Non-pigmented ciliary epithelial cell (primary cell): ENCODE results near the gene CCDC40.

Source experiments
- DNase-seq: peaks from one replicate; pipeline ENCODE4 v3.0.0-alpha.2; 2010; ENCODE audit warnings: low read depth

CCDC40 gene

GRCh38 chr17:80002070-80002641 is 34.3 kb upstream of the CCDC40 start:
- DNase-seq = no peak

GRCh38 chr17:80002690-80003490 is 33.6 kb upstream of the CCDC40 start:
- DNase-seq = no peak

GRCh38 chr17:80003969-80004368 is 32.5 kb upstream of the CCDC40 start:
- DNase-seq = no peak

DNA sequence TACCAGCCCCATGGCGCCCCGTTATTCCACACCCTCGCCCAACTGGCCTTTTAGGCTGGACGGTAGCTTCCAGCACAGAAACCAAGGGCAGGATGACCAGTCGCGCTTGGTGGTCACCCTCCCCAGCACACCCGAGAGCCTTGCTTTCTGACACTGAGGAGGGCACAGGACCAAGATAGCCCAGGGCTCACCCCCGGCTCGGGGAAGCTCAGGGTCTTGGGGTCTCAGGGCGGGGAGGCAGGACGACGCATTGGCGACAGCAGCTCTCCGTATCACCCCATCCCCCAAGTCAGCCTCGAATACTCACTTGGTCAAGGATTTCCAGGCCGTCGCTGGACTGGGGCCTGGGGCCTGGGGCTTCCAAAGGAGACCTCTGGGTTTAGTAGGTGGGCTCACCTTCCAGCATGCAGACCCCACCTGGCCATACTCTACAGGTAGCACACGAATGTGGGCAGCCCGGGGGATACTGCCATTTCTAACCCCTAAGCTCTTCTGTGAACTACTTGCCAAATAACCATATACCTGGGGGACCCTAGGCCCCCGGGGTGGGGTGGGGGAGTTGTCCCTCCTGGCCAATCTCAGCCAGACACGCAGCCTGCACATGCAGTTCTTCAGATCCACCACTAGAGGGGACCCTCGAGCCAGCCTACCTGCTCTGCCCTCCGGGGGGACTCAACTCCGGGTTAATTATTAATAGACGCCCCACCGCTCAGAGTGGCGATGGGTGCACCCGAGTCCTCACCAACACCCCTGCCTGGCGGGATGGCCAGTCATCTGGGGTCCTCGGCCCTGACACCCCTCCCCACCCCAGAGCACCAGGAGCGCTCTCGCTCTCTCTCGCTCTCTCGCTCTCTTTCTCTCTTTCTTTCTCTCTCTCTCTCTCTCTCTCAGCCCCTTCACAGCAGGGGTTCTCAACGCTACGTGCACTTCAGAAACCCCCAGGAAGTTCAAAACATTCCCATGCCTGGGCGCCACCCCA is 30.8 kb upstream of the CCDC40 start:
- DNase-seq = no peak

GRCh38 chr17:80006339-80006720 is 30.1 kb upstream of the CCDC40 start:
- no peak for DNase-seq

DNA sequence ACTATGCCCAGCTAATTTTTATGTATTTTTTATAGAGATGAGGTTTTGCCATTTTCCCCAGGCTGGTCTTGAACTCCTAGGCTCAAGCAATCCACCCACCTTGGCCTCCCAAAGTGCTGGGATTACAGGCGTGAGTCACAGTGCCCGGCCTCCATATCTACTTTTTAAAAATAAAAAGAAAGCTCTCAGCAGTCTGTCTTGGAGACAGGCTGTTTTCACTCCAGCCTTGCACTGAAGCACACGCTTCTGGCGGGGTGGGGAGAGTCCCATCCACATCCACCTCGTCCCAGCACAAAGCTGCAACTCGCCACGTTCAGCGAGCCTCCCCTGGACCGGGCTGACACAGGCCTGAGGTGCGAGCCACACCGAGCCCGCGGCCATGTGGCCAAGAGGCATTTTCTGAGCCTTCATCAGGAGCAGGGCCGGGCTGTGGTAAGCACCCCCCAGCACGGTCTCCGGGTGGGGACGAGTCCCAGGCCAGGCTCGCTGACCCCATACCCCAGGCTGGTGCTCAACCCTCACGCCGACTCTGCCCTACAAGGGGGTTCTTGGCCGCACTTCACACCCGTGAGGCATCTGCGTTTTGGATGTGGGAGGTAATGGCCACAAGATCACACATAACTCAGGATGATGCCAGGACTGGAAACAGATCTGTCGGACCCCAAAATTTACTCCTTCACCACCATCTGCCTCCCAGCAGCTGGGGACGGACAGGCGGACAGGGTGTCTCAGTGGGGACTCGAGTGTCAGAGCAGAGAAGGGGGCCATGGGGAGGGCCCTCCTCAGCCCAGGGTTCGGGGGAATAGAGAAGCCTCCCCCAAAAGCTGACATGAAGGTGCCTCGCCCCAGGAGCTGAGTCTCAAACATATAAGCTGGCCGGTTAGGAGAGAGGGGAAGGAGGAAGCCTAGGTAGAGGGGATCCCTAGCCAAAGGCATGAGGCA is 29.4 kb upstream of the CCDC40 start:
- no peak for DNase-seq

GRCh38 chr17:80007939-80008338 is 28.5 kb upstream of the CCDC40 start:
- DNase-seq = no peak

DNA sequence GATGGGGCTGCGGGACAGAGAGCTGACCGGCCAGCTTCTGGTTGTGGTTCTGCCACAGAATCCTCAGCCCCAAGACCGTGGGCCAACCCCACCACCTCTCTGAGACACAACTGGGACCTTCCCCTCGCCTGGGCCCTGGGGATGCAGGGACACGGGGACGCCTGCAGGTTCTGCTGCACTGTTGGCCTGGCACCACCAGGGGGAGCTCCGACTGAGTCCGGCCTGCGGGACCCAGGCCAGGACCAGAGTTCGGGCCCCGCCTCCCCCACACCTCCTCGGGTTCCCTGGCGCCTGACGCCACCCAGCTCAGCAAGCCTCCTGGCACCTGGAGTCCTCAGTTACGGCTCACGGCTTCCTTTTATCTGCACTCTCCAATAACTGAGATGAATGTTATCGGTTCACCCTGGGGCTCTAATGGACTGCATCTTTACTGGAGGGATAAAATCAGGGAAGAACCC is 28.0 kb upstream of the CCDC40 start:
- DNase-seq = no peak

DNA sequence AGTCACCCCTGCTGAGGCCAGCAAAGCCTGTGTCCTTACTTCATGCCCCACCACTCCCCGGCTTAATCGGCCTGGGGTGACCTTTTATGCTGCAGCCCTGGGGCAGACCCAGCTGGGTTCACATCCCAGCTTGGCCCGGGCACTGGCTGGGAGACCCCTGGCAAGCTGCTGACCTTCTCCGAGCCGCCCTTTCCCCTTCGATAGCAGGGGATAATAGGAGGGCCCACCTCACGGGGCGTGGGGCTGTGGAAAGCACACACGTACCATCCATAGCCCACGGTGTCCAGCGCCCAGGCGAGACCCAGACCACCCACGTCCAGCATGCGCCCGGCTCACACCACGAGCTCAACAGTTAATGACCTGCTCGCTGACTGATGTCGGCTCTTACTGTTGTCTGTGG is 27.6 kb upstream of the CCDC40 start:
- no peak for DNase-seq

DNA sequence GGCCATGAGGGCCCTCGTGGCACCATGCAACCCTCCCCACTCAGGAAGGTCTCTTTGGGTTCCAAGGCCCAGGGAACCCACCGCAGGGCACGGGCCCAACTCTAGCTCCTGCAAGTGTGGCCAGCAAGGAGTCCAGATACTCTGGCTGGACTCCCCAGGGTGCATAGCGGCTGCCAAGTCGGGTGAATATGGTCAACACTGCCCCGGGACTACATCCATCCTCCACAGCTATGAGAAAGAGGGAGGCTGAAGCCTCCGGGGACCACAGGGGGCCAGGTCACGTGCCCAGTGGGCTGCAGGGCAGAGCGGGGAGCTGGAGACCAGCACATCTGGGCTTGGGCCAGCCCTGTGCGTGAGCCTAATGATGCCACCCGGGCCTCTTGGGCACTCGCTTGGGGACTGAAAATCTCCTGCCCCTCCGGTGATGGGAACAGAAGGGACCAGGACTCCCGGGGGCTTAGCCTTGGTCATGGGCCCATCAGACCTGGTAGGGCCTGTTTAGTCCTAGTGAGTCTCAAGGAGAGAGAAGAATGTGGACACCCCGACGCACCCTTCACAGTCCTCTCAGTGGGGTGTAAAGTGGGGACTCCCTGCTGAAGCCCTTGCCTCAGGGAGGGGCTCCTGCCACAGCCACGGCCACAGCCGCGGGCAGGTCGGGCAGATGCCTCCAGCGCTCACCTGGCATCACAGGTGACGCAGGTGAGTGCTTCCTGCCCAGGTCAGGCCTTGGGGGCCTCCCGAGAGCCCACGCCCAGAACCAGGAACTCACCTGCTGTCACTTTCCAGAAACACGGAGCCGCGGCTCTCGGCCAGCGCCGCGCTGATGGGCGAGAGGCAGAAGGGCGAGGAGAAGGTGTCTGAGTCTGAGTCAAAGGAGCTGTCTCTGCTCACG is 26.8 kb upstream of the CCDC40 start:
- no peak for DNase-seq

DNA sequence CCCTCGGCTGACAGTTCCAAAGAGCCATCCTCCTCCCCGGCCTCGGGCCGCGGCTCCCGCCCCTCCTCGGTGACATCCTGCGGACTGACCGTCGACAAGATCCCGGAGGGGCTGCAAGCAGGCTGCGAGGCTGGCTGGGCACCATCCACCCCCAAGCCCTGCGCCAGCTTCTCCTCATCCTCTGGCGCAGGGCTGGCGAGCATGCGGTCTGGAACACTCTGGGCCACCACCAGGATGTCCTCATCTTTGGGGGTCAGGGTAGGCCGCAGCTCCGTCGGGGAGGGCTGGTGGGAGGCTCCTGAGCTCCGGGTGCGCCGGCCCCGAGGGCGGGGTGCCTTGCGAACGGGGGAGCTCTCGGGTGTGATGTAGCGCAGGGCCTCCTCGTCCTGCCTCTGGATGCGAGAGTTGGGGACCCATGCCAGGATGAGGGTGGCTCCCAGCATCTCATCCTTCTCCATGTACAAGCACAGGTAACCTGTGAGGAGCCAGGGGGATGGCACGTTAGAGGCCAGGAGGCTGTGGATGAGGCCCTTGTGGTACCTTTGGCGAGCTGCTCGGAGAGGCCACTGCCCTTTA is 26.1 kb upstream of the CCDC40 start:
- no peak for DNase-seq

DNA sequence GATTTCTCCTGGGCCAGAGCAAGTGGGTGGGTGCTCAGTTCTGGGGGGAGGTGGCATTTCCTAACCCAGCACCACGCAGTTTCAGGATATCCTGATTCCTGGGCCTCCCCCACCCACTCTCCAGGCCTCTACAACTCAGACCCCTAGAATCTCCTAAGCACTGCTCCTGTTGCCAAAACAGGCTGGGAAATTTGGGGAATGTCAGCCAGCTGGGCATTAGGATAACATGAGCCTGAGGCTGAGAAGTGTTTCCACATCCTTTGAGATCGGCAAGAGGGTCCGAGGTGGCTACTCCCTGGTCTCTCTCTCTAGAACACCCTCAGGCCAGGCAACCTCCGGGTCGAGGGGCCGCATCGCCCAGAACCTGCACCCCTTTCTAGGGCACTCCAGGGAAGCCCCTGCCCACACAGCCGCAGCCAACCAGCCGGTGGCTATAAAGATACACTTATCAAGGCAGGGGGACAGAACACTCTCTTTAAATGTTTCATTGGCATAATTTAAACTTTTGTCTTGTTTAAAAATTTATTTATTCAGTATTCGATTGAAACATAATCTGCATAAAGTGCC is 24.4 kb upstream of the CCDC40 start:
- no peak for DNase-seq

DNA sequence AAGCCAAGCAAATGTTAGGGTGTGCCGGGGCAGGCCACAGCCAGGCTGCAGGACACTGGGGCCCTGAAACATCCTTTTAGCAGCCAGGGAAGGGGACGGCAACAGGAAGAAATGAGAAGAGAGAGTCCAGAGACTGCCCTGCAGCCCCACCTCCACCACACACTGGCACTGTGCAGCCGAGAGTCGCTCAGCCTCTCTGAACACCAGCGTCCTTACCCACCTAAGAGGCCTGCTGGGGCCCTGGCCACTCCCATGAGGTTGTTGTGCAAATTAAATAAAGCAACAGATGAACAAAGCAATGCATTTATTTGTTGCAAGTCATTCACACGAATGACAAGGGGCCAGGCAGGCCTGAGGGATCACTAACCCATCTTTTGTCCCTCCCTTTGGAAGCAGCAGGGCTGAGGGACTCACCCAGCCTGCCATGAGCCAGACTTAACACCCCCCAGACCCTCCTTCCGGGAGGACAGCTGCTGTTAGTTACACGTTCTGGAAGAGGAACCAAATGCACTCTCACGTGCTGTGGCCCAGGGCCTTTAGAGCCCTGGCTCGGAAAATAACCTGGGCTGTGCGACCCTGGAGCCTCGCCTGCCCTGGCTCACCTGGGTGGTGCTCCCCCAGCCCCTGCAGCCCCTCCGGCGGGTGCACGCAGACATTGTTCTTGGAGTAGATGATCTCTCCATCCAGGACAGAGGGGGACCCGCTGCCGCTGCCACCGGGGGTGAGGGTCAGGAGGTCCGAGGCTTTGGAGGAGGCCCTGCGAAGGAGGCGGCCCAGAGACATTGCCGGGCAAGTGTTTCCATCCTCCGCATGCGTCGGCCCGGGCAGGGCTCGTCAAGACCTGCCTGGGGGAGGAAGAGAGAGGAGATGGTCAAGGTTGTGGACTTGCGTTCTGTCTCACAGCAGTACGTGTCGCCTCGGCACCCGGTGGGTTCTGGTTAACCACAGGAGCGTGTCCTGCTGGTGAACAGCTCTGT is 23.4 kb upstream of the CCDC40 start:
- no peak for DNase-seq

DNA sequence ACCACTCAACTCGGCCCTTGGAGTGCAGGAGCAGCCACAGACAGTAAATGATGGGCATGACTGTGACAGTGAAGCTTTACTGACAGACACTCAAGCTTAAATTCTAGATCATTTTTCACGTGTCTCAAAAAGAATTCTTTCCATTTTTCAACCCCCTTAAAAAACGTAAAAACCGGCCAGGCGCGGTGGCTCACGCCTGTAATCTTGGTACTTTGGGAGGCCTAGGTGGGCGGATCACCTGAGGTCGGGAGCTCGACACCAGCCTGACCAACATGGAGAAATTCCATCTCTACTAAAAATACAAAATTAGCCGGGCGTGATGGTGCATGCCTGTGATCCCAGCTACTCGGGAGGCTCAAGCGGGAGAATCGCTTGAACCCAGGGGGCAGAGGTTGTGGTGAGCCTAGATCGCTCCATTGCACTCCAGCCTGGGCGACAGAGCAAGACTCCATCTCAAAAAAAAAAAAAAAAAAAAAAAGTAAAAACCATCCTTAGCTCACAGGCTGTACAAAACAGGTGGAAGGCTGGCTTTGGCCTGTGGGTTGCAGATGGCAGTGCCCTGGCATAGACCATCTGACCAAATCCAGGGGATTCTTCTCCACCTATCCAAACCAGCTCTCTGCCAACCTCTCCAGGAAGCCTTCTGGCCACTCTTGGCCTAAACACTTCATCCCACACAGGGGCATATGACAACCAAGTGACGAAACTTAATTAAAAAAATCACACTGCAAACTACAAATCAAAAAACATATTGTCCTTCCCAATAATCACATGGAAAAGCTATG is 19.0 kb upstream of the CCDC40 start:
- DNase-seq = no peak

DNA sequence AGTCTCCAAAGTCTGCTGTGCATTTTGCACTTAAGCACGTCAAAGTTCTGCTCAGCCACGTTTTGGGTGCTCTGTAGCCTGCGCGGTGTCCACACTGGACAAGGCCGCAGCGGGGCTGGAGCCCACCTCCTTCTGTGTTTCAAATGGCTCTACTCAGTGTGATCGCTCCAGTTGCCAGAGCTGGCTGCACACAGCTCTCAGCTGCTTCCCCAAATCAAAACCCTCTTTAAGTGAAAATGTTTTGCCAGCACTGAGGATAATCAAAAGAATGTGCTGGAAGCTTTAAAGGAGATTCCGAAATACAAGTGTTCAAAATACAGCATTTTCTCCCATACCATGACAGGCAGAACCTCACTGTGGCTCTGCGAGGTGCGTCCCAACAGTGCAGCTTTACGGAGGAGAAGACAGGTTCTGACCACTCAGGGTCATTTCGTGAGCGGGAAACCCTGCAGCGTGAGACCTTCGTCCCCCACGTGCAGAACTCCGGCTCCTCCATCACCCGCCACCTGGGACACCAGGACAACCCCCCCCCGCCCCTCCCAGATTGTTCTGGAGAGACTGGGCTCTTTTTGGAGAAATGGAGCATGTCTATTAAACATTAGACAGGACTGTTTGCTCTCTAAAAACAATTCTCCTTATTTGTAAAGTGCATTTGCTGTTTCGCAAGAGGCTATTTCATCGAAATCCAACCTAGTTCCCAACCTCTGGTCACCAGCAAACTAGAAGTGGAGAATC is 17.4 kb upstream of the CCDC40 start:
- no peak for DNase-seq

DNA sequence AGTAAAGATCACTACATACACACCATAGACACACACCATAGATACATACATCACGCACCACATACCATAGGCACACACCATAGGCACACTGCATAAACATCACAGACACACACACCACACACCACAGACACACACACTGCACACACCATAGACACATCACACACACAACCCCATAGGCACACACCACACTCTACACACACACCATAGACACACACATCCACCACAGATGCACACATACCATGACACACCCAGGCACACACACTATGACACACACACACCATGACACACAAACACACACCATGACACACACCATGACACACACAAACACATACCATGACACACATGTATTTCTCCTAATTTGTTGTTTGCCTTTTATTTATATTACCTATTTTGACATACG is 14.8 kb upstream of the CCDC40 start:
- DNase-seq = no peak
